Measurements from ENCODE around the gene KRTAP4-6.

- no peak for TF ChIP-seq CTCF (conservative IDR thresholded peaks at IDR 0.05 in 1 of 2, IDR thresholded peaks at IDR 0.05 in 1 of 2; ENCODE audit: extremely low read depth in 1 of 2, insufficient read depth in 1 of 2, low read depth in 1 of 2, low read length in 2 of 2)
- TF ChIP-seq EZH2 (IDR thresholded peaks at IDR 0.05; ENCODE audit: borderline replicate concordance, low read length): no peak
These were observed 32.3 kb downstream of the KRTAP4-6 start for GRCh38 chr17:41107941-41108450.
